GM18508 (cell line): ENCODE measurements around the gene TSPAN14.

Experiments used
- ATAC-seq: cut with Tn5 transposase; IDR thresholded peaks from one replicate; pipeline ENCODE4 v1.9.1; 2021; ENCODE audit warnings: moderate number of reproducible peaks; ENCODE audit not compliant: insufficient read depth, unreplicated experiment

The TSPAN14 gene

DNA sequence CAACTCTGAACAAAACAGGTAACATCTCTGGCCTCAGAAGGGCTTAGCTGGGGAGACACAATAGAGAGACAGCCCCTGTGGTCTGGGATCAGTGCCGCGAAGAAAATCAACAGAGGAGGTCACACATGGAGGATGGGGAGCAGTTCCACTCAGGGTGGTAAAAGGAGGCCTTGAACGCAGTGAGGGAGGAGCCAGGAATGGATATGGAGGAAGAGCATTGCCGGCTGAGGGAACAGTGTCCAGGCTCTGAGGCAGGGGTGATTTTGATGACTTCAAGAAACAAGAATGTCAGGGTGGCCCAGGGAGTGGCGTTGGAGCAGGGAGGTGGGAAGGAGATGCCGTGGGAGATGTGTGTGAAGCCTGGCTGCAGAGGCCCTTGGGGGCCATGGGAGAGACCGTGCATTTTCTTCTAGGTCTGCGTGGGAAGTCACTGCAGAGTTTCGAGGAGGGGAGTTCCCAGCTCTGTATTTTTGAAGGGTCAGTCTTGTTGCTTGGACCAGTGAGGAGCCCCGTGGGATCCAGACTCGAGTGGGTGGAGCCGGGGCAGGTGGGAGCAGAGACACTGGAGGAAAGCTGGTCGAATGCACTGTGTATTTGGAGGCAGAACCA, 47.9 kb downstream of the TSPAN14 start:
- ATAC-seq = no peak

DNA sequence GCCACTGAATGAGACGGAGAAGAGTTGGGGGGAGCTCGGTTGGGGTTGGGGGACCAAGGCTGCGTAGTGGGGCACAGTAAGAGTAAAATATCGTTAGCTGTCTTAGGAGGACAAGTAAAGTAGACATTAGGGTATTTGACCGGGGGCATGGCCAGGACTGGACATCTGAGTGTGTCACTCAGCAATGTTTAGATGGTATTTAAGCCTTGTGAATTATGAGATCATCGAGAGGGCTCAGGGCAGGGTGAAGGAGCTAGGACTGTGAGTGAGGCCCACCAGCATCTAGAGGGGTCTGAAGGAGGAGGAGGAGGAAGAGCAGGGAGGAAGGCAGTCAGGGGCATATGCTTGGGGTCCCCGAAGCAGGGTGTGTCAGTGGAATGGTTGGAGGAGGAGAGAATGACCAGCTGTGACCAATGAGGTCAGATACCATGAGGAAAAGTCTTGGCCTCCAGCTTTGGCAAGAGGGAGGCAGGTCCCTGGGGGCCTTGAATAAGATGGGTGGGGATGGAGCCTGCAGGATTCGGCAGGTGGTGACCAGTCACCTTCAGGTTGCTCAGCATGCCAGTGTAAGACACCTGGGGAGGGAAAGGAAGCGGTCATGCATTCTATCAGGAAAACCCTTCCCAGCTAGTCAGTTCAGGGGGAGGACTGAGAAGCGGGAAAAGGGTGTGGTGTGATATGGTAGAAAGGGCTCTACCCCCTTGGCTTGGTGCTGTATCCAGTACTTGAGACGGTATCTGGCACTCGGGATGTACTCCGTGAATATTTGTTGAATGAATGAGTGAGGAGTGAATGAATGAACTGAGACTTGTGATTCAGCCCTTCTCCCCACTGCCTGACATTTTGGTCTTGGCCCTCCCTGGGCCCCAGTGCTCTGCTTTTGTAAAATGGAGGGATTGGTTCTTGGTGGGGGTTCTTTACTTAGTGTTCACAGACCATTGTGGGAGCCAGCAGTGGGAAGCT, 48.8 kb downstream of the TSPAN14 start:
- ATAC-seq = no peak

DNA sequence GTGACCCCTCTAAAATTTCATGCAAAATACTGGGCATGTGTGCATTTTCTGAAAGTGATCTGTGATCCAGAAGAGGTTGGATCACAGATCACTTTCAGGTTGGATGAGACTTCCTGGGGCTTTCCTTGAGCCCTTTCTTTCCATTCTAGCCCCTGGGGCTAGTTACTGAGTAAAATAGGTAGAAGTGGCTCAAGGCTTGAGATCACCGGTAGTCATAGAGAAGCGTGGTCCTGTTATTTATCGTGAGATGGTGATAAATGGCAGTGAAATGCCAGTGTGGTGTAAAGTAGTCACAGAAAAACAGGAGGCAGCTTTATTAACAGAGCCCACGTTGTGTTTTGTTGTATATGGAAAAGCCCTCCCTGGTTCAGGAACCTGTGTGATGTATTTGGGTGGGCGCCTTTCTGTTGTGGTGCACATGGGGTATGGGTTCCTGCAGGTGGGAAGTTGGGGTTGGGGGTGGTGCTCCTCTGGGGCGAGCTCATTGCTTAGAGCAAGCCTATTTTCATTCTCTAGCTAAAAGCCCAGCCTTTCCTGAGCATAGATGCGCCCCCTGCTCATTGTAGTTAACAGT, 49.6 kb downstream of the TSPAN14 start:
- no peak for ATAC-seq

DNA sequence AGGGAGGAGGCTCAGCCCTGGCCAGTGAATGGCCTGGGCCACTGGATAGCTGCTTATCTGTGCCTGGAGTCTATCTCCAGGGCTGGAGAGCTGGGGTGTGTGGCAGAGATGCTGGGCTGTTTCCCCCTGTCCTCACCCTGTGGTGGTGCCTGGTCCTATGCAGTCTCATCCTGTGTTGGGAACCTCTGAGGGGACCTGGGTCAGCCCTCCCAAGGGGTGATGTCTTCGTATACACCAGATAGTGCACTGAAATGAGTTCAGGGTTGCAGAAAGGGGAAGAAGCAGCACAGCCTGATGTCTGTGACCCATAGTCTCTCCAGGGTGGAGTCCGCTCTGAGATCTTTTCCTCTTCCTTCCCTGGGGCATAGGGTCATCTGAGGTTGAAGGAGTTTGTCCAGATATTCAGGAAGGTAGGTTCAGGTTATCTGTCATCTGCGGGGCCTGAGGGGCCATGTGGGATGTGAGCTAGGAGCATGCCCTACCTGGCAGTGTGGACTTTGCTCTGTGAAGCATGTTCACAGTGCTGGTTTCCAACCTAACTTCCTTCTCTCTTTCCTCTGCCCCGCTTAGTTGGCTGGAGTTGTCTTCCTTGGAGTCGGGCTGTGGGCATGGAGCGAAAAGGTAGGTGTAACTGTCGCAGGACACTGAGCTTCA, 50.2 kb downstream of the TSPAN14 start:
- ATAC-seq = no peak

DNA sequence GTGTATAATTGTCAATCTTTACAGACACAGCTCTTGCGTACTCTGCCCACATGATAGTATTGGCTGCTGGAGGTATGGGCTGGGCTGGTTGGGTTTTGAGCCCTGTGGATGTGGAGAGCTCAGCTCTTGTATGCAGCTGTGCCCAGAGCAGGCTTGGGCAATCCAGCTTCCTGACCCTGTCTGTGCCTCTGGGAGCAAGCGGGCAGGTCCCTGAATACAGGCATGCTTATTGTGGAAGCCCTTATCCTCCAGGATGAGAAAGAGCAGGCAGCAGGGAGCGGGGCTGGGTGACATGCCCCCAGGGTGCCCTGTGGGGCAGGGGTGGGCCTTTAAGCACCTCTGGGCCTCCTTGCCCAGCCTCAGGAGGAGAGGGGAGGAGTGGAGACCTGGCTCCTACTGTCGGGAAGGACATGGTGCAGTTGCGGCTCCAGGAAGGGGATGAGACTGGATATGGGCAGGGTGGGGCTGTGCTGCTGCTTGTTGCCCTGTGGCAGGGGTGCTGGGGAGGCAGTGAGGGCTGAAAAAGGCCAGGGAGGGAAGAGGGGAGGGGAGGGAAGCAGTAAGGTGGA, 50.9 kb downstream of the TSPAN14 start:
- ATAC-seq = no peak

DNA sequence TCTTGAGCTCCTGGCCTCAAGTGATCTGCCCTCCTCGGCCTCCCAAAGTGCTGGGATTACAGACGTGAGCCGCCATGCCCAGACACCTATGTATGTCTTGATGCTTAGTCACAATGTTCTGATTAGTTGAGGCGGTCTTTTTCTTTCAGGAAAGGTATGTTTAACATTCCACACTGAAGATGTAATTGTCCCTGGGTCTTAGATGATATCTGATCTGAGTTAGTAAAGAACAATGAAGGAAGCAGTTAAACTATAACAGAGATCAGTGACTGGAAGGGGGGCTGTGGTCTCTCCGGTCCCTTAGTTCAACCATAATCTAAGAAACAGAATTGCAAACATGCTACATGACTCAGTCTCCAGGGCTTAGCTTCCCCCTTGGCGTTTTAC, 52.1 kb downstream of the TSPAN14 start:
- ATAC-seq = no peak

DNA sequence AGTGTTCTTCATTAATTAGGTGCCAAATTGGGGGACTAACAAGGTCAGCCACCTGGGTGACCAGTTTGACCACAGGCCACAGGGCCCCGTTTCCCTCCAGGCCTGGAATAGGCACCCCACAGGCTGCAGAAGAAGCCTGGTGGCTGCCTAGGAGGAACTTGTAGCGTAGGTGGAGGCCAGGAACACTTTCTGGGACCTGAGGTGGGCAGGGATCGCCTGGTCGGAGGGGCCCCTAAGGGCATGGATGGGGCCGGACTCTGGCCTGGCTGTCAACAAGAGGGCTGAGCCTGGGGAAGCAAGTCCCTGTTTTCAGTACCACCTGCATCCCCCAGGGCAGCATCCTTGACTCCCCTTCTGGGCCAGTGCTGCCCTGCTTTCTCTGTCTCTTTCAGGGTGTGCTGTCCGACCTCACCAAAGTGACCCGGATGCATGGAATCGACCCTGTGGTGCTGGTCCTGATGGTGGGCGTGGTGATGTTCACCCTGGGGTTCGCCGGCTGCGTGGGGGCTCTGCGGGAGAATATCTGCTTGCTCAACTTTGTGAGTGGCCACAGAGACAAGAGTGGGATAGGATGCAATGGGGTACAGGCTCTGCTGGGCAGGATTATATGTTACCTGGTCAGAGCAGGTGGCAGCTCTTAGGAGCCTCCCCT, 52.9 kb downstream of the TSPAN14 start:
- ATAC-seq = no peak

DNA sequence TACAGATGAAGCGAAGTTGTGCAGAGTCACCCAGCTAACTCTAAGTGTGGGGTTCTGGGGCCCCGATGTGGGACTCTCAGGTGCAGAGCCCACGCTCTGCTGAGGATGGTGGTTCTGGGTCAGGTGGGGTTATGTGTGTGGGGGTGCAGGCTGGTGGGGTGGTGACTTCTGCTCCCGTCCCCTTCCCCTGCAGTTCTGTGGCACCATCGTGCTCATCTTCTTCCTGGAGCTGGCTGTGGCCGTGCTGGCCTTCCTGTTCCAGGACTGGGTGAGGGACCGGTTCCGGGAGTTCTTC, 54.9 kb downstream of the TSPAN14 start:
- no peak for ATAC-seq

DNA sequence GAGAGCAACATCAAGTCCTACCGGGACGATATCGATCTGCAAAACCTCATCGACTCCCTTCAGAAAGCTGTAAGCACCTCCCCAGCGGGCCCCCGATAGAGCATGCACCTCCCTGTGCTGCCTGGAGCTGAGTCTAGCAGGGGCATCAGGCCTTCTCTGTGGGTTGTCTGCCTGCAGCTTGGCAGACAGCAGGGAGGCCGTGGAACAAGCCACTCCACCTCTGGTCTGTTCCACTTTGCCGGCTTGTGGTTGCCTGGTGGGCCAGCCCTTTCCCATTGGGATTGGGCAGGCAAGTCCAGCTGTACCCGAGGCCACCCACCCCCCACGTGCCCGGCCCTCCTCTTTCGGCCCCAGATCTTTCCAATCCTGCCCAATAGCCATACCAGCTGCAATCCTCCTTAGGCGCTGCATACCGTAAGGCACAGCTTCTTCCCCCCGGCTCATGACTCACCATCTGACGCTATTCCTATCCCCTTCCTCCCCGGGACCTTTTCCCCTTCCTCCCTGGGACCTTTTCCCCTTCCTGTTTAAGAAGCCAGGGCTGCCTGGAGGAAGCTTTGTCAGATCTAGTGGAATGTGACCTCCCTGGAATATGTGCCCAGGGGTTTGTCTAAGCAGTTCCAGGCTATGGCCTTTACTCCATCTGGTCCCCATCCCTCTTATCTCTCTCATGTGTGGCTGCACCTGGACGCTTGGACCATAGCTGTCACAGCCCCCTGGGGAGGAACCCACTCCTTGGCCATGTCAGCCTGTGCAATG, 55.5 kb downstream of the TSPAN14 start:
- no peak for ATAC-seq

DNA sequence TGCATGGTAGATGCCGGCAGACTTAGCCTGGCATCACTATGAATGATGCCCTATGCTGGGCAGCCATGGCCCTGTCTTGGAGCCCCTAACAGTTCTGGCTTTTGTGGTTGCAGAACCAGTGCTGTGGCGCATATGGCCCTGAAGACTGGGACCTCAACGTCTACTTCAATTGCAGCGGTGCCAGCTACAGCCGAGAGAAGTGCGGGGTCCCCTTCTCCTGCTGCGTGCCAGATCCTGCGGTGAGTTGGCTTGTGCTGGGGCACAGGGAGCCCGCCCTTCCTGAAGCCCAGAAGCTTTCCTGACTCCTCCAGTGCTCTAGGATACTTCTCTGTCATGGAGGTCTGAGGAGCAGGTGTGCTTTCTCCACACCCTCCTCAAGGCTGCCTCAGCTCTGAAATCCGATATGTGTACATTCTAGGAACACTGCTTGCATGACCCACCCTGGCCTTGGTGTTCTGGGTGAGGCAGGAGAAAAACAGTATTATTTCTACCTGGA, 58.0 kb downstream of the TSPAN14 start:
- no peak for ATAC-seq

DNA sequence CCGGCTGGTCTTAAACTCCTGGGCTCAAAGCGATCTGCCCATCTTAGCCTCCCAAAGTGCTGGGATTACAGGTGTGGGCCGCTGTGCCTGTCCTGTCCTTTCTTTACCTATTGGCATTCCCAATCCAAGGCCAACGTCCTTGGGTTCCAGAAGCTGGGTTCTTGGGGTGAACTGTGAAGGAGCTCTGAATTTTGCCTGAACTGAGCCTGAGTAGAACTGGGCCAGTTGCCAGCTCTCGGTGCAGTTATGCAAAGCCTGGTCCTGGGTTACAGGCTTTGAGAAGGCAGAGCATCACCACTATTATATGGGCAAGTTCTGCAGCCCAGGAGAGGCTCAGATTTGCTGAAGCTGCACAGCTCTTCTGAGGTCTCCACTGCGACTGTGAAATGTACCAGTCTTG, 59.0 kb downstream of the TSPAN14 start:
- no peak for ATAC-seq

DNA sequence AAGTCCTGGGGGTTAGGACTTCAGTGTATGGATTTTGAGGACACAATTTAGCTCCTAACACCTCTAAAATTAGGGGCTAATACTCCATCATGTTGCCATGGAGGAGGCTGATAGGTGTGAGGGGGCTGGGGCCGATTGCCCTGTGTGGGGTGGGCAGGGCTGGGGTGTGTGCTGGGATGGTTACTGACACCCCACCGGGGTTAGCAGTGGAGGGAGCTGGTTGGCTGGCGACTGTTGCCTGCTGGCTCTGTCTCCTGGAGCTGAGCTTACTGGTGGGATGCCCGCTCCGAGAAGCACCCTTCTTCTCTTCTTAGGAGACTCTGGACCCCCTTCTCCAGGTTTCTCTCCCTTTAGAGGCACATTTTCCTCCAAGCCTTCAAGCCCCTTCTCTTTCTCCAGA, 61.4 kb downstream of the TSPAN14 start:
- no peak for ATAC-seq

DNA sequence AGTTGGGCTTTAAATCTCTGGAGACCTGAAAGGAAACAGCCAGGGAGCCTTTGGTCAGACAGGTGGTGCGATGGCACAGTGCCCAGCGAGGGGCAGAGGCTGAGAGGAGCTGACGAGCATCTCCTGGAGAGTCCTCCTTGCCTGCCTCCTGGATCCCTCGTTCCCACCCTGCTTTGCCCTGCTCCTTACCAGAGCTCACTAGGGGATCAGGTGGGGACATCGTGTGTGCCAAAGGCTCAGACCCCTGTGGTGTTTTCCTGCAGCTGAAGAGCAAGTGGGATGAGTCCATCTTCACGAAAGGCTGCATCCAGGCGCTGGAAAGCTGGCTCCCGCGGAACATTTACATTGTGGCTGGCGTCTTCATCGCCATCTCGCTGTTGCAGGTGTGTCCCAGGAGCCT, 61.8 kb downstream of the TSPAN14 start:
- no peak for ATAC-seq

DNA sequence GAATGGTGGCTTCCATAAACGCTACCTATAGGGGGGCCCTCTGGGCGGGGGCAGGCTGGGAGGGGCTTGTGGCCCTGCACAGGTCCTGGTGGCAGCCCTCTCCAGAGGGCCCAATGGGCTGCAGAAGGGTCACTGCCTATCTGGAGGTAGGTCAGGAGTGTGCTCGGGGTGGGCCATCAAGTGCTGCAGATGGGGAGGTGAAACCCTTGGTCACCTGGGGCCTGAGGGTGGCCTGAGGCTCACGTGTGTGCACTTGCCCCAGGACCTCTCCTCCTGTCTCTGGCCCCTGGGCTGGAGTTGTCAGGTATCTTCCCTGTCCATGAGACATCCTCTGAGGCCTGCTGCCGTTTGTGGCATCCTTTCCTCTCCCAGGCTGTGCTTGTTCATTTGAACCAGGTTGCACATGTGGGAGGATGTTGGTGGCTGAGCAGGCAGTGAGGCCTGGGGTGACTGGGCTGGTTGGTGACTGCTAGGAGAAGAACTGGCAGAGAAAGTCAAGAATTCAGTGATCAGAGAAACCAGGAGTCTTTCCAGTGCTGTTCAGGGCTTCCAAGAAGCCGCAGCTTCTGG, 62.5 kb downstream of the TSPAN14 start:
- no peak for ATAC-seq

DNA sequence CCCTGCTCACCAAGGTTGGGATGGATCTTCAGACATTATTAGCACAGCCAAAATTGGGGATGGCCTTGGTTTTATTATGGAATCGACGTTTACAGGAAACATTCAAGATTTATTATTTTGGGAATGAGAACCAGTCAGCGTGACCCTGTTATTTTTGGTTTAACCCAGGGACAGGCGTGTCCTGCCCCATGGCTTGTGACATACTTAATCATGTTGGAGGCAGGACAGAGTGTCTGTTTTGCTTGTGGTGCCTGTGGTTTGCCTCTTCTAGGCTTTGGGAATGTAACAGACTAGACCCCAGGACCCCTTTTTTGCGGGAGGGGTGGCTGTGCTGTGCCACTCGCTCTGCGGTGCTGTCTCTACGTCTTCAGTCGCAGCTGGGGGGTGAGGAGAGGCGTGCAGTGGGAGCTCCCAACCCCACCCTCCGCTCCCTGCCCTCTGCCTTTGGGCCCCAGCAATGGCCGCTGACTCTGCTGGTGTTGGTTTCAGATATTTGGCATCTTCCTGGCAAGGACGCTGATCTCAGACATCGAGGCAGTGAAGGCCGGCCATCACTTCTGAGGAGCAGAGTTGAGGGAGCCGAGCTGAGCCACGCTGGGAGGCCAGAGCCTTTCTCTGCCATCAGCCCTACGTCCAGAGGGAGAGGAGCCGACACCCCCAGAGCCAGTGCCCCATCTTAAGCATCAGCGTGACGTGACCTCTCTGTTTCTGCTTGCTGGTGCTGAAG, 63.5 kb downstream of the TSPAN14 start:
- ATAC-seq = no peak

DNA sequence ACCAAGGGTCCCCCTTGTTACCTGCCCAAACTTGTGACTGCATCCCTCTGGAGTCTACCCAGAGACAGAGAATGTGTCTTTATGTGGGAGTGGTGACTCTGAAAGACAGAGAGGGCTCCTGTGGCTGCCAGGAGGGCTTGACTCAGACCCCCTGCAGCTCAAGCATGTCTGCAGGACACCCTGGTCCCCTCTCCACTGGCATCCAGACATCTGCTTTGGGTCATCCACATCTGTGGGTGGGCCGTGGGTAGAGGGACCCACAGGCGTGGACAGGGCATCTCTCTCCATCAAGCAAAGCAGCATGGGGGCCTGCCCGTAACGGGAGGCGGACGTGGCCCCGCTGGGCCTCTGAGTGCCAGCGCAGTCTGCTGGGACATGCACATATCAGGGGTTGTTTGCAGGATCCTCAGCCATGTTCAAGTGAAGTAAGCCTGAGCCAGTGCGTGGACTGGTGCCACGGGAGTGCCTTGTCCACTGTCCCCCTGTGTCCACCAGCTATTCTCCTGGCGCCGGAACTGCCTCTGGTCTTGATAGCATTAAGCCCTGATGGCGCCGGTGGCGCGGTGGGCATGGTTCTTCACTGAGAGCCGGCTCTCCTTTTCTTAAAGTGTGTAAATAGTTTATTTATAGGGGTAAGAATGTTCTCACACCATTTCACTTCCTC, 64.2 kb downstream of the TSPAN14 start:
- ATAC-seq = no peak

DNA sequence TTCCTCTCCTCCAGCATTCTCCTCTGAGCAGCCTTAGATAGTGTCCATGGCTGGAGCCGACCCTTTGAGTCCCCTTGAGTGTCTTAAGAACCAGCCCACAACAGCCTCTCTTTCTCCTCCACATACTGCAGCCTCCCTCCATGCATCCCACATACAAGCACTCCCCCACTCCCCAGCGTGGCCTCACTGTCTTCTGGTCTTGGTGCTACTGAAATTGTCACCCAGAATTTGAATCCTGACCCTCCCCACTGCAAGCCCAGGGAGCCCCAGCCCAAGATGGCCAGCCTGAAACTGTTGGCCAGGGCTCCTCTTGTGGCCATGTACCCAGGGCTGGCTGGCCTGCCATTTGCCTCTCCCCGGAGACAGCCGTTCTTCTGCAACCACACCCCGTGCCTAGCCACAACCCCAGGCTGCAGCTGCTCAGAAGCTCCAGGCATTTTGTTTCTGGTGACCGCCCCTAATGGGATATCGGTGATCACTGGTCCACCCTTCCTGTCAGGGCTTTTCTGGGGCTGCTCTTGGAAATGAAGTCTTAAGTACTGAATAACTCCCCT, 64.8 kb downstream of the TSPAN14 start:
- ATAC-seq = no peak
